ENCODE results near the gene RBCK1. TPM values are rescaled to one million over a fixed set of nuclear protein-coding genes. Genes with fewer than 3 reads are reported as not detected.
"Not testable (repeated sequence)": the region's sequence is repeated elsewhere in the genome, so short reads cannot be mapped to it uniquely, and the experiment has no call there.

The RBCK1 gene
- total RNA-seq, 1 experiment from 2014 or later, result 46.8 TPM

- Histone ChIP-seq H3K27me3 (ENCODE audit: insufficient read depth, low read length) (no peaks in the 10 kb centered on the region), H3K23ac (ENCODE audit: insufficient read length, low read depth, low read length) (no peak overlapping the region), H4K20me1 (ENCODE audit: control insufficient read depth, insufficient read depth, insufficient read length) (no peaks in the 10 kb centered on the region), H4K5ac (ENCODE audit: insufficient read length, low read depth, low read length) (no peak overlapping the region), H3K79me2 (ENCODE audit: insufficient read depth, low read length) (no peaks in the 10 kb centered on the region), H3K79me1 (ENCODE audit: insufficient read depth, low read depth, low read length, poor library complexity, severe bottlenecking) (no peaks in the 10 kb centered on the region), H2AK5ac (ENCODE audit: insufficient read length, low read length) (no peak overlapping the region), H3K4ac (ENCODE audit: low read depth, low read length) (no peak overlapping the region), H4K8ac (replicated peaks; ENCODE audit: insufficient read length, low read depth, low read length) (no peak overlapping the region), H2BK20ac (ENCODE audit: low read depth, low read length, poor library complexity, severe bottlenecking) (no peak overlapping the region), H3K23me2 (ENCODE audit: insufficient read length, low read depth, low read length, poor library complexity, severe bottlenecking) (no peaks in the 10 kb centered on the region), H2BK12ac (ENCODE audit: insufficient read length, low read depth, low read length) (no peak overlapping the region), H3K14ac (ENCODE audit: insufficient read depth, low read length) (no peak overlapping the region), H3K4me1 (ENCODE audit: insufficient read depth, low read length) (no peaks in the 10 kb centered on the region), H2BK15ac (ENCODE audit: low read depth, low read length) (no peak overlapping the region), H3K4me2 (ENCODE audit: insufficient read depth, insufficient read length, low read length) (no peak overlapping the region), H3K56ac (ENCODE audit: insufficient read length, low read depth, low read length) (no peak overlapping the region), H3K9me3 (ENCODE audit: control insufficient read depth, low read depth, low read length) (no peaks in the 10 kb centered on the region), H3K18ac (ENCODE audit: insufficient read length, low read depth, low read length) (no peak overlapping the region), H3K9ac (ENCODE audit: extremely low read depth, insufficient read length, low read length) (no peak overlapping the region), H2AFZ (ENCODE audit: low read length) (no peak overlapping the region), H3K27ac (ENCODE audit: insufficient read length, low read depth, low read length) (no peak overlapping the region), H2BK5ac (ENCODE audit: insufficient read length, low read length) (no peak overlapping the region), H2BK120ac (ENCODE audit: low read depth, low read length, poor library complexity, severe bottlenecking) (no peak overlapping the region), H3T11ph (ENCODE audit: low read length) (no peak overlapping the region), H4K91ac (ENCODE audit: insufficient read length, low read depth, low read length) (no peak overlapping the region)
- H3K27ac Mint-ChIP-seq, result no peak overlapping the region; a peak in 2 of 7 replicates
- no CpG with 5 or more reads among the region's 29 CpGs for WGBS (ENCODE audit: extremely low coverage, insufficient read length, low lambda C conversion rate)
- DNase-seq, result no peak
- H3K27me3 Mint-ChIP-seq (ENCODE audit: low read depth), result no peaks in the 10 kb centered on the region
- no peaks in the 10 kb centered on the region for H3K4me1 Mint-ChIP-seq
- no peak overlapping the region for H3K4me3 Mint-ChIP-seq
- H3K9me3 Mint-ChIP-seq, result no peaks in the 10 kb centered on the region
- no peak for TF ChIP-seq CTCF (conservative IDR thresholded peaks at IDR 0.05)
- H3K36me3 Mint-ChIP-seq (ENCODE audit: insufficient read depth in 1 of 3, low read depth in 3 of 3), result peaks cover 6 to 59% (median 33%) of the 10 kb centered on the region in 3 experiments; a peak in 6 of 7 replicates
Observed at GRCh38 chr20:391041-391711, 16.9 kb upstream of the RBCK1 start.

GRCh38 chr20:393296-393695 lies 14.8 kb upstream of the RBCK1 start:
- peaks cover 6 to 60% (median 25%) of the 10 kb centered on the region in 3 experiments; a peak in 6 of 7 replicates for H3K36me3 Mint-ChIP-seq (ENCODE audit: insufficient read depth in 1 of 3, low read depth in 3 of 3)
- not testable (repeated sequence) for H2AFZ ChIP-seq (ENCODE audit: low read length); H4K91ac ChIP-seq (ENCODE audit: insufficient read length, low read depth, low read length); H2BK20ac ChIP-seq (ENCODE audit: low read depth, low read length, poor library complexity, severe bottlenecking); H3K18ac ChIP-seq (ENCODE audit: insufficient read length, low read depth, low read length); H3K23ac ChIP-seq (ENCODE audit: insufficient read length, low read depth, low read length); H3K56ac ChIP-seq (ENCODE audit: insufficient read length, low read depth, low read length); H3K4me2 ChIP-seq (ENCODE audit: insufficient read depth, insufficient read length, low read length); H4K8ac ChIP-seq (replicated peaks; ENCODE audit: insufficient read length, low read depth, low read length); H3K79me1 ChIP-seq (ENCODE audit: insufficient read depth, low read depth, low read length, poor library complexity, severe bottlenecking); H3T11ph ChIP-seq (ENCODE audit: low read length); H2BK5ac ChIP-seq (ENCODE audit: insufficient read length, low read length); H3K27ac ChIP-seq (ENCODE audit: insufficient read length, low read depth, low read length); H3K4ac ChIP-seq (ENCODE audit: low read depth, low read length); H3K79me2 ChIP-seq (ENCODE audit: insufficient read depth, low read length); H4K20me1 ChIP-seq (ENCODE audit: control insufficient read depth, insufficient read depth, insufficient read length); H3K27me3 Mint-ChIP-seq (ENCODE audit: low read depth); H2BK15ac ChIP-seq (ENCODE audit: low read depth, low read length); H3K27me3 ChIP-seq (ENCODE audit: insufficient read depth, low read length); H2AK5ac ChIP-seq (ENCODE audit: insufficient read length, low read length); H3K14ac ChIP-seq (ENCODE audit: insufficient read depth, low read length); H3K4me3 Mint-ChIP-seq; H4K5ac ChIP-seq (ENCODE audit: insufficient read length, low read depth, low read length); H3K9me3 ChIP-seq (ENCODE audit: control insufficient read depth, low read depth, low read length); H3K27ac Mint-ChIP-seq; DNase-seq; H2BK12ac ChIP-seq (ENCODE audit: insufficient read length, low read depth, low read length); H3K9me3 Mint-ChIP-seq; H3K9ac ChIP-seq (ENCODE audit: extremely low read depth, insufficient read length, low read length); H3K4me1 Mint-ChIP-seq; H3K23me2 ChIP-seq (ENCODE audit: insufficient read length, low read depth, low read length, poor library complexity, severe bottlenecking); H3K4me1 ChIP-seq (ENCODE audit: insufficient read depth, low read length); H2BK120ac ChIP-seq (ENCODE audit: low read depth, low read length, poor library complexity, severe bottlenecking)
- WGBS (ENCODE audit: extremely low coverage, insufficient read length, low lambda C conversion rate), result no CpG with 5 or more reads among the region's 2 CpGs

All from H9 (cell line).